Mesothelial cell of epicardium (in vitro differentiated cells): ENCODE measurements around the gene CPT1A. TPM values are rescaled to one million over a fixed set of nuclear protein-coding genes. Genes with fewer than 3 reads are reported as not detected.

Source experiments
- DNase-seq, 2 experiments: peaks; one replicate each; pipeline ENCODE4 v3.0.0; 2021; ENCODE audit warnings: low spot score in 2 of 2; ENCODE audit not compliant: unreplicated experiment in 2 of 2
- H3K27ac Mint-ChIP-seq: 2 replicates; pipeline ENCODE4 v1.8.0; 2021; ENCODE audit warnings: mixed read lengths
- H3K27me3 Mint-ChIP-seq: 2 replicates; pipeline ENCODE4 v1.8.0; 2021; ENCODE audit warnings: low read depth, mixed read lengths
- H3K36me3 Mint-ChIP-seq: 2 replicates; pipeline ENCODE4 v1.8.0; 2021; ENCODE audit warnings: mixed read lengths
- H3K4me1 Mint-ChIP-seq: 2 replicates; pipeline ENCODE4 v1.8.0; 2021; ENCODE audit warnings: mixed read lengths
- H3K4me3 Mint-ChIP-seq: 2 replicates; pipeline ENCODE4 v1.8.0; 2021; ENCODE audit warnings: mild to moderate bottlenecking, moderate library complexity, mixed read lengths
- H3K9me3 Mint-ChIP-seq: 2 replicates; pipeline ENCODE4 v1.8.0; 2021; ENCODE audit warnings: mixed read lengths
- total RNA-seq: library from RNA; stranded (reverse); gene quantifications from 3 replicates; pipeline ENCODE4 v1.2.1, GENCODE V29; 2021
- TF ChIP-seq, protein P1 (sequence below): fragments of 200-600 bp; sonication (generic); IDR thresholded peaks from one replicate; pipeline ENCODE4 v1.5.0; 2021; ENCODE audit warnings: antibody characterized with exemption; ENCODE audit not compliant: unreplicated experiment

The CPT1A gene
- total RNA-seq, 1 donor from 2014 or later: 2.6 TPM

DNA sequence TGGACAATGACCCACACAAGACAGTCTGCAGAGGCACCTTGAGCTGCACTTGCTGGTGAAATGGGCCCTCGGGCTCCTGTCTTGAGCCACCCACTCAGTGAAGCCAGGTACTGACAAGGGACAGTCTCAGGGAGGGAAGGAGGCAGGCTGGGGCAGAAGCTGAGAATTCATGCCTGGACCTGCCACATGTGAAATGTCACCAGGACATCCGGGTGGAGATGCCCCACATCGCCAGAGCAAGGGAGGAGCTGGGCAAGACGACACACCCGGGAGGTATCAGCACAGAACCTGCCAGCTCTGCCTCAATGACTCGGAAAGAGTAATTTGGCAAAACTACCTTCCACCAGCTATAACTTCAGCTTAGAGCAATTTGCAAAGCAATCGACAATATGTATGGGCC lies 23.5 kb downstream of the CPT1A start:
- Mint-ChIP-seq H3K9me3 (no peaks in the 10 kb centered on the region), H3K4me1 (no peaks in the 10 kb centered on the region), H3K36me3 (no peaks in the 10 kb centered on the region), H3K27ac (no peak overlapping the region), H3K4me3 (no peak overlapping the region), H3K27me3 (no peaks in the 10 kb centered on the region)
- no peak for DNase-seq
- TF ChIP-seq, protein P1, sequence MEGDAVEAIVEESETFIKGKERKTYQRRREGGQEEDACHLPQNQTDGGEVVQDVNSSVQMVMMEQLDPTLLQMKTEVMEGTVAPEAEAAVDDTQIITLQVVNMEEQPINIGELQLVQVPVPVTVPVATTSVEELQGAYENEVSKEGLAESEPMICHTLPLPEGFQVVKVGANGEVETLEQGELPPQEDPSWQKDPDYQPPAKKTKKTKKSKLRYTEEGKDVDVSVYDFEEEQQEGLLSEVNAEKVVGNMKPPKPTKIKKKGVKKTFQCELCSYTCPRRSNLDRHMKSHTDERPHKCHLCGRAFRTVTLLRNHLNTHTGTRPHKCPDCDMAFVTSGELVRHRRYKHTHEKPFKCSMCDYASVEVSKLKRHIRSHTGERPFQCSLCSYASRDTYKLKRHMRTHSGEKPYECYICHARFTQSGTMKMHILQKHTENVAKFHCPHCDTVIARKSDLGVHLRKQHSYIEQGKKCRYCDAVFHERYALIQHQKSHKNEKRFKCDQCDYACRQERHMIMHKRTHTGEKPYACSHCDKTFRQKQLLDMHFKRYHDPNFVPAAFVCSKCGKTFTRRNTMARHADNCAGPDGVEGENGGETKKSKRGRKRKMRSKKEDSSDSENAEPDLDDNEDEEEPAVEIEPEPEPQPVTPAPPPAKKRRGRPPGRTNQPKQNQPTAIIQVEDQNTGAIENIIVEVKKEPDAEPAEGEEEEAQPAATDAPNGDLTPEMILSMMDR: no peak

DNA sequence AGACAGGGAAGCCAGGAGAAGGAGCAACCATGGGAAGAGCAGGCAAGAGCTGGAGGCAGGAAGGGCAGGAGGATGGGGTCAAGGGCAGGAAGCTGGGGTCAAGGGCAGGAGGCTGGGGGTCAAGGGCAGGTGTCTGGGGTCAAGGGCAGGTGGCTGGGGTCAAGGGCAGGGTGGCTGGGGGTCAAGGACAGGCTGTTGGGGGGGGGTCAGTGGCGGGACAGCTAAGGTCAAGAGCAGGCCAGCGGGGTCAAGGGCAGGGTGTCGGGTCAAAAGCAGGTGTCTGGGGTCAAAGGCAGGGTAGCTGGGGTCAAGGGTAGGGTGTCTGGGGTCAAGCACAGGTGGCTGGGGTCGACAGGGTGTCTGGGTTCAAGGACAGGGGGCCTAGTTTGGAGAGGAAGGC lies 24.2 kb downstream of the CPT1A start:
- H3K27ac Mint-ChIP-seq: no peak overlapping the region
- TF ChIP-seq, protein P1: no peak
- H3K27me3 Mint-ChIP-seq: no peaks in the 10 kb centered on the region
- H3K9me3 Mint-ChIP-seq: no peaks in the 10 kb centered on the region
- H3K4me1 Mint-ChIP-seq: no peaks in the 10 kb centered on the region
- no peak overlapping the region for H3K4me3 Mint-ChIP-seq
- no peaks in the 10 kb centered on the region for H3K36me3 Mint-ChIP-seq
- no peak for DNase-seq

DNA sequence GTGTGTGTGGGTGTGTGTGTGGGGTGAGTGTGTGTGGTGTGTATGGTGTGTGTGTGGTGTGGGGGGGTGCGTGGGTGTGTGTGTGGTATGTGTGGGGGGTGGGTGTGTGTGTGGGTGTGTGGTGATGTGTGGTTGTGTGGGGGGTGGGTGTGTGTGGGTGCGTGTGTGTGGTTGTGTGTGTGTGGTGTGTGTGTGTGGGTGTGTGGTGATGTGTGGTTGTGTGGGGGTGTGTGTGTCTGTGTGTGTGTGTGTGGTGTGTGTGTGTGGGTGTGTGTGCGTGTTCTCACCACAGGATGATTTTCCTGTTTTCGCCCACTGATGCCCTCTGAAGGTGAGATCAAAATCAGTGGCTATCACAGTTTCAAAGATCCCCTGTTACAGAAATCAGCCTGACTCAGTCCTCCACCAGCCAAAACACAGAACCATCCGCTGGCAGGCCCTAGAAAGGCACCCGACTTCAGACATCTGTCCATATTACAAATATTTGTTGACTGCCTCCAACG lies 24.7 kb downstream of the CPT1A start:
- TF ChIP-seq, protein P1: no peak
- DNase-seq: no peak
- Mint-ChIP-seq H3K9me3 (no peaks in the 10 kb centered on the region), H3K36me3 (no peaks in the 10 kb centered on the region), H3K27me3 (no peaks in the 10 kb centered on the region), H3K27ac (no peak overlapping the region), H3K4me1 (no peaks in the 10 kb centered on the region), H3K4me3 (no peak overlapping the region)

DNA sequence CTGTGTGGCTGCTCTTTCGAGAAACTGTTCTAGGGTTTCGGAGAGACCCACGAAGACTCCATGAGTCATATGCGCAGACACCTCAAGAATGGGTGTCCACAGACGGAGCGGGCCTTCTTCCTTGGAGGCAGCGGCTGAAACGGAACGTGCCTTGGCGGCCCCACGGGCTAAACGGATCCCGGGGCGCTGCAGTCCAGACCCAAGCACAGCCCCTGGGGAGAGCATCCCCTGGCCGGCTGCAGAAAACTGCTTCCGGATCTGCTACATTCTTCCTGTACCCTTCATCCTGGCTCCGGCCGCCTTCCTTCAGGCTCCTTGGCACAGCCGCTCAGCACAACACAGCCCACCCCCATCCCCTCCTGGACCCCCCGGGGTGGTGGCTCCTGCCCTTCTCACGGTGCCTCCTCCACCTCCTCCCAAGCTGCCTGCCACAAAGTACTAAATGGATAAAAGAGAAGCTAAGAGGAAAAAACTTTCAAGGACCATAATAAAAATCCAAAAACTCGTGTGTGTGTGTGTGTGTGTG lies 25.4 kb downstream of the CPT1A start:
- Mint-ChIP-seq H3K9me3 (no peaks in the 10 kb centered on the region), H3K36me3 (no peaks in the 10 kb centered on the region), H3K27ac (no peak overlapping the region), H3K27me3 (no peaks in the 10 kb centered on the region), H3K4me1 (no peaks in the 10 kb centered on the region), H3K4me3 (no peak overlapping the region)
- DNase-seq: no peak
- TF ChIP-seq, protein P1: no peak

DNA sequence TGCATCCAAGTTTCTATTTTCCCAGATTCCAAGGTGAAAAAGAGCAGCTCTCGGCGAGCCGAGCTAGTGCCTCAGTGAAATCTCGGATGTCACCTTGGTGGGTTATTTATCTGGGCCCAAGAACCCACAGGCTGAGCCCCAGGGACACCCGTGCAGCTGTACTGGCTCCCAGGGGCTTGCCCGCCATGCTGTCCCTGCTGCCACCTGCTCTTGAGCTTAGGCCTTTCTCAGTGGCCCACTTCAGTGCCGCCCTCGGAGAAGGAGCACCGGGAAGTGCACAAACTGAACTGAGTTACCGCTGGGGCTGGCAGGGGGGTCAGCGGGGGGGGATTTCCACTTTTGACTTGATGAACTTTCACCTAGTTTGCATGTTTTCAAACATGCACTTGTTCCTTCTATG lies 27.9 kb downstream of the CPT1A start:
- no peak overlapping the region for H3K4me3 Mint-ChIP-seq
- TF ChIP-seq, protein P1: no peak
- no peaks in the 10 kb centered on the region for H3K36me3 Mint-ChIP-seq
- H3K4me1 Mint-ChIP-seq: no peaks in the 10 kb centered on the region
- no peaks in the 10 kb centered on the region for H3K27me3 Mint-ChIP-seq
- DNase-seq: no peak
- H3K9me3 Mint-ChIP-seq: no peaks in the 10 kb centered on the region
- H3K27ac Mint-ChIP-seq: no peak overlapping the region

DNA sequence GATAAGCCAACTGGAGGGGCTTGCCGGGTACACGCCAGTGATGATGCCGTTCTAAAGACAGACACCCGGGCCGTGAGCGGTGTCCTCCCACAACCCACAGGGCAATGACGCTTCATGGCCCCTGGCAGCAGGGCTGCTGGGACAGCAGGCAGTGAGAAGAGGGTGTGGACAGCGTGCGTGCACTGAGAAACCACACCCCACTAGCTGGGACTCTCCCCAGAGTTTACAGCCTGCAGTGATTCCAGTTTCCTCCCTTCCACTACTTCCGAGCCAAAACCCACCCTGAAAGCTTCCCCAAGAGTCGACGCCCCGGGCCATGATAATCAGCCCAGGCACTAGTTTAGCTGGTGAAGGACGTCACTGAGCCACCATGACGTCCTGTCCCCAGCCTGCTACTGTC lies 29.2 kb downstream of the CPT1A start:
- no peak overlapping the region for H3K27ac Mint-ChIP-seq
- H3K27me3 Mint-ChIP-seq: no peaks in the 10 kb centered on the region
- TF ChIP-seq, protein P1: no peak
- no peak overlapping the region for H3K4me3 Mint-ChIP-seq
- no peak for DNase-seq
- H3K9me3 Mint-ChIP-seq: no peaks in the 10 kb centered on the region
- no peaks in the 10 kb centered on the region for H3K4me1 Mint-ChIP-seq
- H3K36me3 Mint-ChIP-seq: no peaks in the 10 kb centered on the region
